Urinary bladder (tissue), 4 donors: ENCODE measurements around the gene MED15. TPM values are rescaled to one million over a fixed set of nuclear protein-coding genes. Genes with fewer than 3 reads are reported as not detected.
"Not testable (repeated sequence)": the region's sequence is repeated elsewhere in the genome, so short reads cannot be mapped to it uniquely, and the experiment has no call there.

Experiments used
- DNase-seq: peaks from one replicate; pipeline ENCODE4 v3.0.0-alpha.2; 2015; ENCODE audit errors: extremely low spot score
- H3K27ac ChIP-seq: one replicate; pipeline ENCODE4 v1.5.1; 2013; ENCODE audit warnings: low read depth, mild to moderate bottlenecking, moderate library complexity
- H3K36me3 ChIP-seq: one replicate; pipeline ENCODE4 v1.6.1; 2013; ENCODE audit warnings: mild to moderate bottlenecking, moderate library complexity; ENCODE audit not compliant: insufficient read depth
- H3K4me1 ChIP-seq: one replicate; pipeline ENCODE4 v1.6.1; 2013; ENCODE audit warnings: mild to moderate bottlenecking, moderate library complexity; ENCODE audit not compliant: insufficient read depth
- H3K4me3 ChIP-seq: one replicate; pipeline ENCODE4 v1.5.1; 2013; ENCODE audit warnings: low read depth, low read length
- WGBS: extraction: QIAGEN DNeasy Blood & Tissue Kit; methylation state at CpG from one replicate; pipeline ENCODE4 v1.1.7; 2013; 5-methylcytosine and 5-hydroxymethylcytosine counted together
- polyA plus RNA-seq: library from polyadenylated mRNA; stranded (reverse); fragments of 200-250 nt; gene quantifications from one replicate; pipeline ENCODE4 v1.2.3, GENCODE V29; 2013
- total RNA-seq: library from RNA; depleted of rRNA; stranded (reverse); fragments of >200 nt; gene quantifications from one replicate; pipeline ENCODE4 v1.2.3, GENCODE V29; 2014
- donor health status: healthy with polysubstance abuse.
- donor health status: healthy.

Gene MED15
- total and polyA plus RNA-seq, 2 donors: 34.0 to 57.9 TPM

- Histone ChIP-seq H3K4me1 (no peaks in the 10 kb centered on the region), H3K4me3 (no peak overlapping the region), H3K36me3 (no peaks in the 10 kb centered on the region), H3K27ac (no peak overlapping the region)
- 58% methylated on average over 31 of the region's 31 CpGs for WGBS
- DNase-seq: no peak
These were observed 99.9 kb downstream of the MED15 start for GRCh38 chr22:20607157-20607907.

- no peaks in the 10 kb centered on the region for H3K36me3 ChIP-seq
- no peak overlapping the region for H3K27ac ChIP-seq
- no peak for DNase-seq
- no peaks in the 10 kb centered on the region for H3K4me1 ChIP-seq
- WGBS: 83% methylated on average over 8 of the region's 8 CpGs
- H3K4me3 ChIP-seq: no peak overlapping the region
These were observed 102.9 kb downstream of the MED15 start for GRCh38 chr22:20610243-20610686.

DNA sequence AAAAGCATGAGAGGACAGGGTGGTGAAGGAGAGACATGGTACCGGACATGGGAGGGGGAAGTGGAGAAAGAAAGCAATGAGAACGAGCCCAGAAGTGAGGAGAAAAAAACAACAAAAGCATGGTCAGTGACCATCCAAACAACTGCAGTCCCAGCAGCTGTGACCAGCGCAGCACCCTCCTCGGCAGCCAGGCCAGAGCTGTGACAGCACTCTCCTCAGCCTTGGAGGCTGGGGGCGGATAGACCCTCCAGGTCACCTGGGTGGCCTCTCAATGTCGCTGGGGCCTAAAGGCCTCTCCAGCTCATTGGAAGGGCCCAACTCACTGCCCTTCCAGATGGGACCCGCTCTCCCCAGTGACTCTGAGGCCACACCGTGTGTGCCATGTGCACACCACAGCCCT, 103.3 kb downstream of the MED15 start:
- no peaks in the 10 kb centered on the region for H3K4me1 ChIP-seq
- no peak overlapping the region for H3K4me3 ChIP-seq
- H3K36me3 ChIP-seq: no peaks in the 10 kb centered on the region
- no peak overlapping the region for H3K27ac ChIP-seq
- WGBS: 79% methylated on average over 8 of the region's 8 CpGs
- no peak for DNase-seq

GRCh38 chr22:20611418-20611817, 104.0 kb downstream of the MED15 start:
- Histone ChIP-seq H3K4me3 (no peak overlapping the region), H3K27ac (no peak overlapping the region), H3K4me1 (no peaks in the 10 kb centered on the region), H3K36me3 (no peaks in the 10 kb centered on the region)
- no peak for DNase-seq
- 83% methylated on average over 10 of the region's 10 CpGs for WGBS

DNA sequence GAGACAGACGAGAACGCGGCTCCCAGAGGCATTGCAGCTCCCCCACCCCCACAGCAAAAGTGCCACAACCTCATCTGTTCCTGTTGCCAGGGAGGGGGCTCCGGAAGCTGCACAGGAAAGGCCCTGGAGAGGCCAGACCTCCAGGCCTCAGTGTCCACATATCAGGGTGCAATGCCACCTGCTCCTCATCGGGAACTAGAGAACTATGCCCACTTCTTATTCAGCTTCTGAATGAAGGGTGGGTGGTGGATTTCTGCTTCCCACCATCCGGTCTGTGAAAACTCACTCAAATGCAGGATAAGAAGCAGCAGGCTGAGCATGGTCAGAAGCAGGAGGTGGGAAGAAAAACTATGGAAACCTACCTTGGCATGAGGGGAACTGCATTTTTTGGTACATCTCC, 105.9 kb downstream of the MED15 start:
- 84% methylated on average over 6 of the region's 6 CpGs for WGBS
- Histone ChIP-seq H3K4me3 (no peak overlapping the region), H3K27ac (no peak overlapping the region), H3K4me1 (no peaks in the 10 kb centered on the region), H3K36me3 (no peaks in the 10 kb centered on the region)
- no peak for DNase-seq

GRCh38 chr22:20615021-20615420, 107.6 kb downstream of the MED15 start:
- H3K4me1 ChIP-seq: no peaks in the 10 kb centered on the region
- 64% methylated on average over 6 of the region's 6 CpGs for WGBS
- H3K27ac ChIP-seq: no peak overlapping the region
- no peak overlapping the region for H3K4me3 ChIP-seq
- no peaks in the 10 kb centered on the region for H3K36me3 ChIP-seq
- DNase-seq: no peak

DNA sequence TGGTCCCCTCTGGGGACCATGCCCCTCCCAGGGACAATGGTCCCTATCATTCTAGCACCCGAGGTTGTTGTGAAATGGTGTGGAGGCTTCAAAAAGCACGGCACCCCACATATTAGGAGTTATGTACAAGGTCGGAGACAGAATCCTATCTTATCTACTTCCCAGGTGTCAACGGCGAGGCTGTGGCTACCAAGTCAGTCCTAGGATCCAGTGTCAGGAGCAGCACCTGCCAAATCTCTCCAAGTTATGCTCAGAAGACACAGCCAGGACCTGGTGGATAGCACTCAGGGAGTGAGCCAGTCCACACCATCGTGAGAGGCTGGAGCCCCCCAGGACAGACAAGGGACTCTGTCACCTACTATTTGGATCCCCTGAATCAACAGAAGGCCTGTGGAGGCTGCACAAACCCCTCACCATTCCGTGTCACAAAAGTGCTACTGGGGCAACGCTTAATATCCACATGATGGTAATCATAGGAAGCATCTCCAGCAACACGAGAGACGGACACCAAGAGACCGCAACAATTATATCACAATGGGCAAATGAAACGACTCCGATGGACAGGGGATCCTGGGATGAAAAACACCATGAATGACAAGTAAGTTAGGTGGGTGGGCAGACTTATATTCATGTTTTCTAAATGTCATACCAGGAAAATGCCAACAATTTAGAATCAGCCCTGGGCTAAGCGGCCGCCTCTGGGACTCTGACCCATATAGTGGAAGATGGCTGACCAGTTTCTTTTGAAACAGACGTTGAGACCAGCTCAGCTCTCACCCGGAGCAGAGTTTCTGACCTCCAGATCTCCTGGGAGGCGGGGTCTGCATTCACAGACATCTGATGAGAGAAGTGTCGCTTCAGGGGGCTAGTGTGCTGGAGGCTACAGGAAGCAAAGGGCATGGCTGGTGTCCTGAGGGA, 108.4 kb downstream of the MED15 start:
- 80% methylated on average over 19 of the region's 19 CpGs for WGBS
- H3K4me3 ChIP-seq: no peak overlapping the region
- no peak overlapping the region for H3K27ac ChIP-seq
- no peaks in the 10 kb centered on the region for H3K4me1 ChIP-seq
- no peak for DNase-seq
- no peaks in the 10 kb centered on the region for H3K36me3 ChIP-seq

DNA sequence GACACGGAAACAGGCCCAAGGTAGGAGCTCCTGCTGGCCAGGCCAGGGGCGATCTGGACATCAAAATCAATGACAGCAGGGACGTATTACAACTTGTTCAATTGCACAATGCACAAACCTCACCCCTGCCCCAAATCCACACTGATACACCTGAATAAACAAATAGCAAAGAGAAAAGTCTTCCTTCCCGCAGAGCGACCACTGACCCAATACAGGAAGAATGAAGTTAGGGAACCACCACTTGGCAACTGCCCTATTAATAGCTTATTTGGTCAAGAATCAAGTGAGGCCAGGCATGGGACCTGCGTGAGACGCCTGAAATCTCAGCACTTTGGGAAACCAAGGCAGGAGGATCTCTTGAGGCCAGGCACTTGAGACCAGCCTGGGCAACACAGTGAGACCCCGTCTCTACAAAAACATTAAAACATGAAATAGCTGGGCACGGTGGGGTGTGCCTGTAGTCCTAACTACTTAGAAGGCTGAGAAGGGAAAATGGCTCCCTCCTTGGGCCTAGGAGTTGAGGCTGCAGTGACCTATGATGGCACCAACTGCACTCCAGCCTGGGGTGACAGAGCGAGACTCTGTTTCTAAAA, 109.1 kb downstream of the MED15 start:
- Histone ChIP-seq H3K36me3 (no peaks in the 10 kb centered on the region), H3K4me1 (no peaks in the 10 kb centered on the region), H3K27ac (no peak overlapping the region), H3K4me3 (no peak overlapping the region)
- 81% methylated on average over 10 of the region's 10 CpGs for WGBS
- no peak for DNase-seq

GRCh38 chr22:20618488-20618887, 111.1 kb downstream of the MED15 start:
- Histone ChIP-seq H3K27ac (no peak overlapping the region), H3K36me3 (no peaks in the 10 kb centered on the region), H3K4me3 (no peak overlapping the region), H3K4me1 (no peaks in the 10 kb centered on the region)
- DNase-seq: no peak
- 86% methylated on average over 4 of the region's 4 CpGs for WGBS

DNA sequence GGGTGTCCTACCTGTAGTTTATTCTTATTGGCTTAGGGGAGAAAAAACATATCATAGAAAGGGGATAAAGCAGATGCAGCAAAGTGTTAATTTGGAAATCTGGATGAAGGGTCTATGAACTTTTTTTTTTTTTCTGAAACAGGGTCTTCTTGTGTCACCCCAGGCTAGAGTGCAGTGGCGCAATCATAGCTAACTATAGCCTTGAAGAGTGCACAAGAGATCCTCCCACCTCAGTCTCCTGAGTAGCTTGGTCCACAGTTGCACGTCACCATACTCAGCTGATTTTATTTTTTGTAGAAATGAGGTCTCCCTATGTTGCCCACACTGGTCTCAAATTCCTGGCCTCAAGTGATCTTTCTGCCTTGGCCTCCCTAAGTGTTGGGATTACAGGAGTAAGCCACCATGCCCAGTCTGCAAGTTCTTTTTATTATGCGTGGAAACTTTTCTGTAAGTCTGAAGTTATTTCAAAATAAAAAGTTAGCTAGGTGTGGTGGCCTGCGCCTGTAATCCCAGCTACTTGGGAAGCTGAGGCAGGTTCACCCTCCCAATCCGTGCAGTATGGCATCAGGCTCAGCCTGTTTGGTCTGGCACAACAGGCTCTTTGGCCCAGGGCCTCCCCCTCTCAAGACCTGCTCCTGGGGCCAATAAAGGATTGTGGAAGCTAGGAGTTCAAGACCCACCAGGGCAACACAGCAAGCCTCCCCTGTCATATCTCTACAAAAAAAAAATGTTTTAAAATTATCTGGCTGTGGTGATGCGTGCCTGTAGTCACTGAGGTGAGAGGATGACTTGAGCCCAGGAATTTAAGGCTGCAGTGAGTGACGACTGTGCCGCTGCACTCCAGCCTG, 111.9 kb downstream of the MED15 start:
- H3K4me3 ChIP-seq: no peak overlapping the region
- no peak for DNase-seq
- 87% methylated on average over 8 of the region's 8 CpGs for WGBS

GRCh38 chr22:20619893-20620194, 112.4 kb downstream of the MED15 start:
- 98% methylated on average over 1 of the region's 1 CpG for WGBS
- not testable (repeated sequence) for DNase-seq, H3K4me3 ChIP-seq, H3K27ac ChIP-seq, H3K36me3 ChIP-seq, H3K4me1 ChIP-seq

More for the DNA sequence above, 111.9 kb downstream of the MED15 start:
- Histone ChIP-seq H3K36me3 (no peaks in the 10 kb centered on the region), H3K27ac (no peak overlapping the region), H3K4me1 (no peaks in the 10 kb centered on the region)

- Histone ChIP-seq H3K4me1 (no peaks in the 10 kb centered on the region), H3K4me3 (no peak overlapping the region), H3K36me3 (no peaks in the 10 kb centered on the region), H3K27ac (no peak overlapping the region)
- WGBS: 79% methylated on average over 1 of the region's 1 CpG
- no peak for DNase-seq
These were observed 113.8 kb downstream of the MED15 start for GRCh38 chr22:20621162-20621561.

DNA sequence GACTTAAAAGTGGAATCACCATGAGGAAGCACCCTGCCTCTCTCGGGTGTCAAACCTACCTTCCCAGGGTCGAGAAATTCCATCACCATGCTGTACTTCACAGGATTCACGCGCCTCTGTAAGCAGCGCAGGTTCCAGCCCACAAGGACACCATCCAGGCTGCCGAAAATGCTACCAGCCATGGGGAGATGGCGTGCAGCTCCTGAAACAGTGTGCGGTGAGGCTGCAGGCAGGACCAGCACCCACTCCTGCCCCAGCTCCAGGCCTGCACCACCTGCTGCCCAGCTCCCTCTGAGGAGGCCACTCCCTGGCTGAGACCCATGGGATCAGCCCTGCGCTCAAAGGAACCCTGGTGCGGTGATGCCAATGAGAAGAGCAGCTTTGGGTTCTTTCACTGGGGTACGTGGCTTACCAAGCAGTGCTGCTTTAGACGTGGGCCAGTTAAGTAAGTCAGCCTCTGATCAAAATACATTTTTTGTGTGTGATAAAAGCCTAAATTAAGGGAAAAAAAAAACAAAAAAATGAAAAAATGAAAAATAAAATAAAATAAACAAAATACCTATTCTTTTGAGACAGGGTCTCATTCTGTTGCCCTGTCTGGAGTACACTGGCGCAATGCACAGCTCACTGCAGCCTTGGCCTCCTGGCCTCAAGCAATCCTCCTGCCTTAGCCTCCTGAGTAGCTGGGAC, 115.4 kb downstream of the MED15 start:
- Histone ChIP-seq H3K36me3 (no peaks in the 10 kb centered on the region), H3K4me1 (no peaks in the 10 kb centered on the region), H3K4me3 (no peak overlapping the region), H3K27ac (no peak overlapping the region)
- WGBS: 76% methylated on average over 13 of the region's 13 CpGs
- DNase-seq: no peak
